Endothelial cell of umbilical vein (primary cell): ENCODE measurements around the gene ANGPT4. TPM values are rescaled to one million over a fixed set of nuclear protein-coding genes. Genes with fewer than 3 reads are reported as not detected.

Experiments
- BruUV-seq: library from RNA; stranded (reverse); fragments of 400-500 nt; replicated peaks from 2 replicates; lab custom pipeline; 2021; lab: Mats Ljungman, UMichigan
- CTCF ChIA-PET: fragments of 300-600, 350-600 bp; sonication (Branson Sonifier 250); formaldehyde crosslinking; loops from one replicate; lab custom pipeline; 2021; ENCODE audit warnings: antibody characterized with exemption, inconsistent platforms; lab: Charles Lee
- POLR2A ChIA-PET: fragments of 300-600, 350-600 bp; sonication (Branson Sonifier 250); formaldehyde crosslinking; loops from one replicate; lab custom pipeline; 2021; ENCODE audit warnings: antibody characterized with exemption, inconsistent platforms; lab: Charles Lee
- DNase-seq: peaks from one replicate; pipeline ENCODE4 v3.0.0-alpha.2; 2011; ENCODE audit warnings: low read depth, low spot score
- FAIRE-seq: peaks from 2 replicates; lab custom pipeline; 2011; peaks lifted over from hg19 to GRCh38; lab: Jason Lieb, UNC
- H2AFZ ChIP-seq: 2 replicates; pipeline ENCODE4 v1.6.0; 2012; ENCODE audit warnings: low read depth, low read length, control low read depth, inconsistent platforms
- H3K27ac ChIP-seq: 2 replicates; pipeline ENCODE4 v1.5.1; 2011; ENCODE audit warnings: low read depth, mild to moderate bottlenecking, control low read depth, low read length, moderate library complexity; ENCODE audit not compliant: insufficient read depth
- H3K27me3 ChIP-seq, 2 experiments: 2 replicates each; pipeline versions ENCODE4 v1.6.0 to v1.6.1; 2011; ENCODE audit warnings: low read length in 2 of 2, mixed read lengths in 1 of 2; ENCODE audit not compliant: control insufficient read depth in 2 of 2, insufficient read depth in 2 of 2
- H3K36me3 ChIP-seq, 2 experiments: 2 replicates in 1 of 2; 3 replicates in 1 of 2; pipeline ENCODE4 v1.5.1; 2011; ENCODE audit warnings: low read length in 2 of 2, mild to moderate bottlenecking in 1 of 2, moderate library complexity in 1 of 2; ENCODE audit not compliant: control insufficient read depth in 2 of 2, insufficient read depth in 2 of 2; ENCODE audit errors: extremely low read depth in 1 of 2
- H3K4me1 ChIP-seq: 3 replicates; pipeline ENCODE4 v1.5.1; 2011; ENCODE audit warnings: mild to moderate bottlenecking, low read length; ENCODE audit not compliant: control insufficient read depth, insufficient read depth; ENCODE audit errors: extremely low read depth
- H3K4me2 ChIP-seq: 2 replicates; pipeline ENCODE4 v1.6.1; 2011; ENCODE audit warnings: low read length, control low read depth, mixed read lengths; ENCODE audit not compliant: insufficient read depth
- H3K4me3 ChIP-seq, 3 experiments: fragments of 200-600 bp in 1 of 3; sonication (generic), shearing (Covaris generic) in 1 of 3; replicated peaks in 1 of 3; 2 replicates each; pipeline ENCODE4 v1.5.1; 2011 to 2016; ENCODE audit warnings: control low read depth in 3 of 3, low read length in 3 of 3, mild to moderate bottlenecking in 2 of 3, inconsistent platforms in 1 of 3, low read depth in 1 of 3, moderate library complexity in 1 of 3; ENCODE audit not compliant: insufficient read depth in 1 of 3
- H3K79me2 ChIP-seq: 2 replicates; pipeline ENCODE4 v1.6.0; 2012; ENCODE audit warnings: low read length, inconsistent platforms; ENCODE audit not compliant: control insufficient read depth, insufficient read depth
- H3K9ac ChIP-seq: replicated peaks from 2 replicates; pipeline ENCODE3; 2011; ENCODE audit warnings: low read length, control low read depth; ENCODE audit not compliant: insufficient read depth; ENCODE audit errors: extremely low read depth
- H3K9me1 ChIP-seq: replicated peaks from 3 replicates; pipeline ENCODE4 v1.6.0; 2011; ENCODE audit warnings: mild to moderate bottlenecking, low read length; ENCODE audit not compliant: control insufficient read depth, insufficient read depth; ENCODE audit errors: extremely low read depth
- H3K9me3 ChIP-seq: replicated peaks from 2 replicates; pipeline ENCODE4 v1.5.1; 2012; ENCODE audit warnings: low read length, inconsistent platforms; ENCODE audit not compliant: control insufficient read depth, insufficient read depth
- H4K20me1 ChIP-seq: replicated peaks from 2 replicates; pipeline ENCODE3; 2011; ENCODE audit warnings: mild to moderate bottlenecking, low read length; ENCODE audit not compliant: control insufficient read depth, insufficient read depth; ENCODE audit errors: extremely low read depth
- CTCF ChIP-seq, 2 donors: IDR thresholded peaks; 1 replicate in 1 of 2; 2 replicates in 1 of 2; pipeline ENCODE4 v1.5.1; 2011; ENCODE audit warnings: low read length in 2 of 2, mild to moderate bottlenecking in 2 of 2, moderate library complexity in 2 of 2, control low read depth in 1 of 2, inconsistent platforms in 1 of 2, low read depth in 1 of 2; ENCODE audit not compliant: insufficient read depth in 1 of 2; ENCODE audit errors: extremely low read depth in 1 of 2
- EZH2 ChIP-seq: IDR thresholded peaks from 2 replicates; pipeline ENCODE4 v1.6.1; 2012; ENCODE audit warnings: borderline replicate concordance, low read depth, mild to moderate bottlenecking, moderate library complexity, low read length, inconsistent platforms; ENCODE audit not compliant: severe bottlenecking
- FOS ChIP-seq: IDR thresholded peaks from 2 replicates; pipeline ENCODE4 v1.6.1; 2011; ENCODE audit warnings: mild to moderate bottlenecking, low read length, moderate library complexity, borderline replicate concordance; ENCODE audit not compliant: insufficient read depth
- GATA2 ChIP-seq: IDR thresholded peaks from 2 replicates; pipeline ENCODE4 v1.7.0; 2011; ENCODE audit warnings: low read depth, mild to moderate bottlenecking, moderate library complexity, mixed read lengths, low read length; ENCODE audit not compliant: insufficient read length, insufficient read depth
- JUN ChIP-seq: IDR thresholded peaks from 2 replicates; pipeline ENCODE4 v1.6.1; 2011; ENCODE audit warnings: borderline replicate concordance, low read depth; ENCODE audit not compliant: insufficient read length, insufficient read depth
- MAX ChIP-seq: IDR thresholded peaks from 2 replicates; pipeline ENCODE4 v1.6.1; 2011; ENCODE audit not compliant: insufficient read depth, insufficient read length
- MYC ChIP-seq: IDR thresholded peaks from one replicate; pipeline ENCODE4 v1.6.1; 2011; ENCODE audit warnings: mild to moderate bottlenecking, low read depth, low read length
- POLR2A ChIP-seq: IDR thresholded peaks from 2 replicates; pipeline ENCODE4 v1.6.1; 2012; ENCODE audit warnings: low read depth, mild to moderate bottlenecking, control low read depth, low read length
- POLR2AphosphoS5 ChIP-seq: IDR thresholded peaks from 2 replicates; pipeline ENCODE4 v1.6.1; 2012; ENCODE audit warnings: low read depth, mild to moderate bottlenecking, control low read depth, low read length, moderate library complexity; ENCODE audit not compliant: insufficient read depth
- dilution Hi-C: fragments of 300-500 bp; cut with MboI; formaldehyde crosslinking; loops from one replicate; pipeline ENCODE4 v1.15.0; 2019; ENCODE audit warnings: low sequenced_read_pairs; ENCODE audit not compliant: extremely low pct_ligation_motif_present
- intact Hi-C: fragments of 100-400 bp; cut with micrococcal nuclease; formaldehyde crosslinking; loops from one replicate; pipeline ENCODE4 v1.10.0; 2022
- polyA plus RNA-seq, 4 experiments: library from polyadenylated mRNA; depleted of rRNA in 3 of 4; stranded (reverse) in 3 of 4; unstranded in 1 of 4; fragments of >200 nt; gene quantifications; 2 replicates each; pipeline versions ENCODE4 v1.2.1 to v1.2.3, GENCODE V29; 2011 to 2012; ENCODE audit warnings: missing spikeins in 1 of 4
- total RNA-seq: library from RNA; stranded (reverse); gene quantifications from 2 replicates; pipeline ENCODE4 v1.2.3, GENCODE V29; 2021

ANGPT4 gene
- total and polyA plus RNA-seq, 2 donors (not counting 3 experiments of a cell fraction or from before 2014, with no cell fraction given): not detected

- no peak overlapping the region for H3K4me3 ChIP-seq
- no peaks in the 10 kb centered on the region for H3K9me3 ChIP-seq
- no peaks in the 10 kb centered on the region for H3K9me1 ChIP-seq
- ChIA-PET CTCF (no interaction called here), POLR2A (no interaction called here)
- no peak for DNase-seq
- H3K4me1 ChIP-seq: no peaks in the 10 kb centered on the region
- no peak overlapping the region for H3K4me2 ChIP-seq
- no peak overlapping the region for H3K9ac ChIP-seq
- no peaks in the 10 kb centered on the region for H4K20me1 ChIP-seq
- H2AFZ ChIP-seq: no peak overlapping the region
- dilution Hi-C loops (no loop called here), intact Hi-C loops (no loop called here)
- H3K27me3 ChIP-seq: no peaks in the 10 kb centered on the region
- no peak for FAIRE-seq
- no TSS peak for BruUV-seq
- H3K79me2 ChIP-seq: no peaks in the 10 kb centered on the region
- TF ChIP-seq JUN (no peak), FOS (no peak), EZH2 (no peak), CTCF (IDR thresholded peaks at IDR 0.05; ENCODE audit: extremely low read depth in 1 of 2, insufficient read depth in 1 of 2, low read depth in 1 of 2, low read length in 2 of 2) (no peak), GATA2 (no peak), POLR2AphosphoS5 (no peak), MYC (no peak), MAX (no peak), POLR2A (no peak)
- H3K36me3 ChIP-seq: no peaks in the 10 kb centered on the region
- H3K27ac ChIP-seq: no peak overlapping the region
These were observed 23.5 kb upstream of the ANGPT4 start for GRCh38 chr20:939606-940005.
